Astrocyte (in vitro differentiated cells and primary cell): ENCODE data around the gene GALNT17. TPM values are rescaled to one million over a fixed set of nuclear protein-coding genes. Genes with fewer than 3 reads are reported as not detected.

ENCODE experiments used
- DNase-seq: peaks from one replicate; pipeline ENCODE4 v3.0.0-alpha.2; 2010; ENCODE audit warnings: low read depth
- FAIRE-seq: peaks from 2 replicates; lab custom pipeline; 2011; peaks lifted over from hg19 to GRCh38; lab: Jason Lieb, UNC
- H2AFZ ChIP-seq: 2 replicates; pipeline ENCODE4 v1.6.0; 2012; ENCODE audit warnings: low read depth, low read length, inconsistent platforms
- H3K27ac ChIP-seq: 2 replicates; pipeline ENCODE4 v1.5.1; 2011; ENCODE audit warnings: low read depth, low read length, inconsistent platforms
- H3K27me3 ChIP-seq: 2 replicates; pipeline ENCODE4 v1.6.0; 2011; ENCODE audit warnings: low read length, inconsistent platforms; ENCODE audit not compliant: insufficient read depth
- H3K36me3 ChIP-seq: 2 replicates; pipeline ENCODE4 v1.5.1; 2011; ENCODE audit warnings: low read length, inconsistent platforms; ENCODE audit not compliant: insufficient read depth
- H3K4me1 ChIP-seq: 2 replicates; pipeline ENCODE4 v1.5.1; 2011; ENCODE audit warnings: low read length, inconsistent platforms; ENCODE audit not compliant: insufficient read depth
- H3K4me2 ChIP-seq: 2 replicates; pipeline ENCODE4 v1.6.0; 2012; ENCODE audit warnings: low read length, inconsistent platforms
- H3K4me3 ChIP-seq: 2 replicates; pipeline ENCODE4 v1.5.1; 2011; ENCODE audit warnings: low read depth, mild to moderate bottlenecking, low read length, inconsistent platforms; ENCODE audit not compliant: insufficient read depth
- H3K79me2 ChIP-seq: 2 replicates; pipeline ENCODE4 v1.6.0; 2012; ENCODE audit warnings: mild to moderate bottlenecking, low read length, inconsistent platforms; ENCODE audit not compliant: insufficient read depth
- H3K9ac ChIP-seq: 2 replicates; pipeline ENCODE4 v1.6.0; 2012; ENCODE audit warnings: mild to moderate bottlenecking, low read length, inconsistent platforms
- H3K9me3 ChIP-seq: 2 replicates; pipeline ENCODE4 v1.5.1; 2012; ENCODE audit warnings: low read depth, mild to moderate bottlenecking, low read length, inconsistent platforms; ENCODE audit not compliant: insufficient read depth
- H4K20me1 ChIP-seq: 2 replicates; pipeline ENCODE4 v1.6.0; 2012; ENCODE audit warnings: low read length, inconsistent platforms; ENCODE audit not compliant: insufficient read depth
- H3K27ac Mint-ChIP-seq: one replicate; pipeline ENCODE4 v1.8.0; 2021; ENCODE audit warnings: mild to moderate bottlenecking, mixed read lengths; ENCODE audit not compliant: unreplicated experiment
- H3K27me3 Mint-ChIP-seq: one replicate; pipeline ENCODE4 v1.8.0; 2021; ENCODE audit warnings: low read depth, mixed read lengths; ENCODE audit not compliant: unreplicated experiment
- H3K36me3 Mint-ChIP-seq: one replicate; pipeline ENCODE4 v1.8.0; 2021; ENCODE audit warnings: low read depth, mixed read lengths; ENCODE audit not compliant: unreplicated experiment
- H3K4me1 Mint-ChIP-seq: one replicate; pipeline ENCODE4 v1.8.0; 2021; ENCODE audit warnings: low read depth, mixed read lengths; ENCODE audit not compliant: unreplicated experiment
- H3K4me3 Mint-ChIP-seq: one replicate; pipeline ENCODE4 v1.8.0; 2021; ENCODE audit warnings: mild to moderate bottlenecking, moderate library complexity, mixed read lengths; ENCODE audit not compliant: unreplicated experiment
- H3K9me3 Mint-ChIP-seq: one replicate; pipeline ENCODE4 v1.8.0; 2021; ENCODE audit warnings: mild to moderate bottlenecking, mixed read lengths; ENCODE audit not compliant: unreplicated experiment
- CTCF ChIP-seq: IDR thresholded peaks from 2 replicates; pipeline ENCODE4 v1.5.1; 2011; ENCODE audit warnings: low read depth, mild to moderate bottlenecking, inconsistent platforms, low read length, moderate library complexity; ENCODE audit not compliant: insufficient read depth
- EZH2 ChIP-seq: IDR thresholded peaks from 2 replicates; pipeline ENCODE4 v1.6.1; 2012; ENCODE audit warnings: mild to moderate bottlenecking, low read length, inconsistent platforms; ENCODE audit not compliant: insufficient read depth
- total RNA-seq: library from RNA; stranded (reverse); gene quantifications from 2 replicates; pipeline ENCODE4 v1.2.1, GENCODE V29; 2021

GALNT17 gene
- total RNA-seq, 1 donor from 2014 or later = 7.8 TPM

DNA sequence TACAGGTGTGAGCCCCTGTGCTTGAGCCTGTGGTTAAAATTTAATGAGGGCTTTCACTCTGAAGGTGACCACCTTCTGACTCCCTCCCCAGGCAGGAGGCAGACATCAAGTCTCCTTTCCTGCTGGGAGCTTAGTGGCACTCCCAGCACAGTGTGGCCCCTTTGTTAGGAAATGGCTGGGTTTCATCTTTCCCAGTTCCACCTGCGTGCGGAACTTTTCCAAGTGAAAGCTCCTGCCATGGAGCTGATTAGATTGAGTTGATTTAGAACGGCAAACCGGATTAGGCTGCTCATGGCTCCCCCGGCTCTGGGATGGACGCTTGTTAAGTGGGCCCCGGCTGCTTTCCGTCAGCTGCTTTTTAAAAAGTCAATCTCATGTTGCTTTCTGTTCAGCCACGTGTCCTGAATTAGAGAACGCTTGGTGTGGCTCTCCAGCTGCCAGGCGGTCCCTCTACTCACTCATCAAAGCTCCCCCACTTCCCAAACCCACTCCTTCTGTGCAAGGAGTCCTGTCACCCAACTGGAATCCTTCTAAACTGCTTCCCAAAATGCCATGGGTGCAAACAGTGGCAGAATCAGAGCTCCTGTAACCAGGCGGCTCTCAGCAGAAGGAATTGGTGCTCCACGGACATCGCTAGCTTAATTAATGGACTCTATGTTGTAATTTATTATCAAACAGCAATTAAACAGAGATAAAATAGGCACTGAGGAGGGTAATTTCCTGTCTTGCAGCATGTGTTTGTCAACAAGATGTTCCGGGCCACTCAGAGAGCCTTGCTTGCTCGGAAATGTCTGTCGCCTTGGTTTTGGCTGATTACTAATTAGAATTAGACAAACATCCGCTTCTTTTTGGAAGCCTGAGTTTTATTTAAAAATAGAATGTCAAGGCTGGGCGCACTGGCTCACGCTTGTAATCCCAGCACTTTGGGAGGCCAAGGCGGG, 551.2 kb downstream of the GALNT17 start:
- DNase-seq (no peak), FAIRE-seq (no peak)
- TF ChIP-seq EZH2 (no peak), CTCF (no peak)
- Histone ChIP-seq H2AFZ (peak overlapping the region; percentile 3), H3K27ac (no peak overlapping the region), H3K4me1 (no peaks in the 10 kb centered on the region), H3K4me3 (no peak overlapping the region), H3K9me3 (no peaks in the 10 kb centered on the region), H3K79me2 (no peaks in the 10 kb centered on the region), H3K36me3 (no peaks in the 10 kb centered on the region), H4K20me1 (no peaks in the 10 kb centered on the region), H3K4me2 (peak overlapping the region; percentile 3), H3K9ac (no peak overlapping the region), H3K27me3 (no peaks in the 10 kb centered on the region)
- Mint-ChIP-seq H3K27me3 (no peaks in the 10 kb centered on the region), H3K9me3 (no peaks in the 10 kb centered on the region), H3K27ac (no peak overlapping the region), H3K36me3 (peaks cover 6% of the 10 kb centered on the region), H3K4me3 (no peak overlapping the region), H3K4me1 (no peaks in the 10 kb centered on the region)

- Histone ChIP-seq H3K27ac (no peak overlapping the region), H3K36me3 (no peaks in the 10 kb centered on the region), H3K9ac (no peak overlapping the region), H3K4me1 (no peaks in the 10 kb centered on the region), H2AFZ (no peak overlapping the region), H3K9me3 (no peaks in the 10 kb centered on the region), H3K4me2 (no peak overlapping the region), H3K4me3 (no peak overlapping the region), H4K20me1 (no peaks in the 10 kb centered on the region), H3K27me3 (peaks cover 2% of the 10 kb centered on the region), H3K79me2 (no peaks in the 10 kb centered on the region)
- no peak for FAIRE-seq
- Mint-ChIP-seq H3K9me3 (no peaks in the 10 kb centered on the region), H3K4me1 (no peaks in the 10 kb centered on the region), H3K36me3 (peaks cover 1% of the 10 kb centered on the region), H3K4me3 (no peak overlapping the region), H3K27ac (no peak overlapping the region), H3K27me3 (no peaks in the 10 kb centered on the region)
- DNase-seq = no peak
- TF ChIP-seq CTCF (no peak), EZH2 (no peak)
Observed at GRCh38 chr7:71687286-71687685, 555.3 kb downstream of the GALNT17 start.
